ENCODE measurements around the gene YPEL2. TPM values are rescaled to one million over a fixed set of nuclear protein-coding genes. Genes with fewer than 3 reads are reported as not detected.

The YPEL2 gene
- total RNA-seq, 2 experiments from 2014 or later = 24.0 to 25.3 TPM

Small RNAs within 50 kb of the gene (microRNA-seq; reads per million reads assigned to microRNA genes)
- not detected for gene MIR4729

Other genes starting within 250 kb of the YPEL2 start
- gene TRIM37, start 224.8 kb upstream of the YPEL2 start, total RNA-seq = 10 to 100 TPM; 25.1 to 25.5 TPM
- gene SKA2, start 176.5 kb upstream of the YPEL2 start, total RNA-seq = 10 to 100 TPM; 71.9 to 80.3 TPM
- 10 to 100 TPM; 54.0 to 58.1 TPM for gene PRR11, start 175.9 kb upstream of the YPEL2 start, total RNA-seq
- 10 to 100 TPM; 15.8 to 16.3 TPM for gene SMG8, start 121.6 kb upstream of the YPEL2 start, total RNA-seq
- 1 to 10 TPM; 2.7 to 3.5 TPM for gene GDPD1, start 111.1 kb upstream of the YPEL2 start, total RNA-seq
- gene DHX40, start 234.0 kb downstream of the YPEL2 start, total RNA-seq = 10 to 100 TPM; 22.8 to 23.7 TPM

All from activated naive CD8-positive, alpha-beta T cell treated with anti-CD3 and anti-CD28 coated beads, Interleukin-2, amount 10 ng/mL, durations not matched to agents 7 days and 5 days (primary cell).